Measurements from ENCODE around the gene TPSG1. TPM values are rescaled to one million over a fixed set of nuclear protein-coding genes. Genes with fewer than 3 reads are reported as not detected.
A peak's percentile ranks its signal among the peaks of the same experiment; 100 is the strongest.

TPSG1 gene
- total RNA-seq, 1 experiment from 2014 or later: not detected

- TF ChIP-seq ZBTB43 (CRISPR knock-in tag; IDR thresholded peaks at IDR 0.05) (no peak), SMAD4 (CRISPR knock-in tag; IDR thresholded peaks at IDR 0.05) (no peak), FOXK1 (CRISPR knock-in tag; IDR thresholded peaks at IDR 0.05) (no peak), GTF2I (CRISPR knock-in tag; conservative IDR thresholded peaks at IDR 0.05) (no peak)
These were observed 13.4 kb downstream of the TPSG1 start (continued) for GRCh38 chr16:1211451-1212268.

GRCh38 chr16:1210461-1210860 lies 14.6 kb downstream of the TPSG1 start:
- Mint-ChIP-seq H3K9me3 (no peaks in the 10 kb centered on the region), H3K4me1 (no peaks in the 10 kb centered on the region), H3K4me3 (no peak overlapping the region), H3K36me3 (0 out of 2 replicates have a peak, but pooled peaks cover under 1% of the 10 kb centered on the region), H3K27me3 (ENCODE audit: low read depth) (no peaks in the 10 kb centered on the region), H3K27ac (no peak overlapping the region)
- POLR2A ChIA-PET: no interaction called here
- CTCF ChIA-PET: no interaction called here
- no peak for TF ChIP-seq ZNF396 (CRISPR knock-in tag; IDR thresholded peaks at IDR 0.05; ENCODE audit: borderline replicate concordance)
- no peak for TF ChIP-seq ZNF219 (CRISPR knock-in tag; IDR thresholded peaks at IDR 0.05; ENCODE audit: borderline replicate concordance)
- no peak for TF ChIP-seq CREB1 (CRISPR knock-in tag; IDR thresholded peaks at IDR 0.05)
- TF ChIP-seq NFATC4 (CRISPR knock-in tag; IDR thresholded peaks at IDR 0.05): no peak
- TF ChIP-seq EMX1 (CRISPR knock-in tag; IDR thresholded peaks at IDR 0.05): no peak
- no peak for TF ChIP-seq ZNF232 (CRISPR knock-in tag; IDR thresholded peaks at IDR 0.05)
- no peak for TF ChIP-seq PREB (CRISPR knock-in tag; IDR thresholded peaks at IDR 0.05; ENCODE audit: borderline replicate concordance)
- no peak for TF ChIP-seq CDX4 (CRISPR knock-in tag; IDR thresholded peaks at IDR 0.05; ENCODE audit: borderline replicate concordance)
- TF ChIP-seq NR3C1 (CRISPR knock-in tag; conservative IDR thresholded peaks at IDR 0.05; ENCODE audit: low read depth): no peak
- TF ChIP-seq FOXP1 (CRISPR knock-in tag; IDR thresholded peaks at IDR 0.05; ENCODE audit: borderline replicate concordance): no peak
- no peak for TF ChIP-seq HMGA2 (CRISPR knock-in tag; IDR thresholded peaks at IDR 0.05)
- TF ChIP-seq ZNF281 (CRISPR knock-in tag; IDR thresholded peaks at IDR 0.05): no peak
- DNase-seq (ENCODE audit: low spot score): no peak
- ATAC-seq: no peak

GRCh38 chr16:1209081-1209480 lies 16.0 kb downstream of the TPSG1 start:
- ATAC-seq: no peak
- no peaks in the 10 kb centered on the region for H3K4me1 Mint-ChIP-seq
- DNase-seq (ENCODE audit: low spot score): no peak
- H3K27ac Mint-ChIP-seq: 0 out of 2 replicates have a peak overlapping the region, but pooled peaks have one; percentile 49
- ChIA-PET CTCF (no interaction called here), POLR2A (no interaction called here)
- 0 out of 2 replicates have a peak, but pooled peaks cover 3% of the 10 kb centered on the region for H3K36me3 Mint-ChIP-seq
- H3K27me3 Mint-ChIP-seq (ENCODE audit: low read depth): no peaks in the 10 kb centered on the region
- no peaks in the 10 kb centered on the region for H3K9me3 Mint-ChIP-seq
- TF ChIP-seq USF2 (CRISPR knock-in tag; IDR thresholded peaks at IDR 0.05) (no peak), ZNF512 (CRISPR knock-in tag; IDR thresholded peaks at IDR 0.05; ENCODE audit: borderline replicate concordance) (no peak), ZNF232 (CRISPR knock-in tag; IDR thresholded peaks at IDR 0.05) (no peak), SMAD3 (CRISPR knock-in tag; IDR thresholded peaks at IDR 0.05; ENCODE audit: borderline replicate concordance) (no peak), ZNF416 (CRISPR knock-in tag; IDR thresholded peaks at IDR 0.05) (no peak), SMAD4 (CRISPR knock-in tag; IDR thresholded peaks at IDR 0.05) (no peak), E2F1 (CRISPR knock-in tag; IDR thresholded peaks at IDR 0.05) (no peak)
- no peak overlapping the region for H3K4me3 Mint-ChIP-seq
